Loucy (cell line): Measurements from ENCODE around the gene SMAGP.

Experiments
- CTCF ChIP-seq: fragments of 200-600 bp; sonication (generic); conservative IDR thresholded peaks from 2 replicates; pipeline ENCODE4 v1.5.1; 2014; ENCODE audit warnings: mild to moderate bottlenecking, antibody characterized with exemption, low read length
- EZH2phosphoT487 ChIP-seq: fragments of 200-600 bp; IDR thresholded peaks from 2 replicates; pipeline ENCODE4 v1.6.1; 2018; ENCODE audit warnings: antibody characterized with exemption, mild to moderate bottlenecking, moderate library complexity, borderline replicate concordance

- TF ChIP-seq CTCF, result no peak
- no peak for TF ChIP-seq EZH2phosphoT487
These were observed 59.4 kb downstream of the SMAGP start for GRCh38 chr12:51210690-51211395.
